CD8-positive, alpha-beta memory T cell (primary cell): ENCODE results near the gene HNRNPK. TPM values are rescaled to one million over a fixed set of nuclear protein-coding genes. Genes with fewer than 3 reads are reported as not detected.

ENCODE experiments used
- CTCF ChIA-PET: fragments of 350-600 bp; sonication (Branson Sonifier 250); formaldehyde crosslinking; loops from one replicate; lab custom pipeline; 2021; ENCODE audit warnings: antibody characterized with exemption; lab: Charles Lee
- POLR2A ChIA-PET: fragments of 350-600 bp; sonication (Branson Sonifier 250); formaldehyde crosslinking; loops from one replicate; lab custom pipeline; 2021; ENCODE audit warnings: antibody characterized with exemption; lab: Charles Lee
- DNase-seq, 5 donors: peaks; one replicate each; pipeline versions ENCODE4 v3.0.0 to v3.0.0-alpha.2; 2020 to 2022; ENCODE audit warnings: mixed read lengths in 1 of 5
- H3K27ac ChIP-seq: one replicate; pipeline ENCODE4 v1.7.0; 2013; ENCODE audit warnings: low read depth, mild to moderate bottlenecking, low read length, moderate library complexity
- H3K27me3 ChIP-seq: 2 replicates; pipeline ENCODE4 v1.7.0; 2013; ENCODE audit warnings: low read length, mild to moderate bottlenecking; ENCODE audit not compliant: insufficient read depth, poor library complexity, severe bottlenecking
- H3K36me3 ChIP-seq: 2 replicates; pipeline ENCODE4 v1.7.0; 2013; ENCODE audit warnings: mild to moderate bottlenecking, low read length, moderate library complexity; ENCODE audit not compliant: insufficient read depth
- H3K4me1 ChIP-seq: 2 replicates; pipeline ENCODE4 v1.7.0; 2013; ENCODE audit warnings: mild to moderate bottlenecking, low read length, moderate library complexity; ENCODE audit not compliant: insufficient read depth
- H3K4me3 ChIP-seq: 2 replicates; pipeline ENCODE4 v1.7.0; 2013; ENCODE audit warnings: mild to moderate bottlenecking, low read length
- H3K9me3 ChIP-seq: 2 replicates; pipeline ENCODE4 v1.7.0; 2013; ENCODE audit warnings: mild to moderate bottlenecking, low read length
- H3K27ac Mint-ChIP-seq, 8 donors: one replicate each; pipeline ENCODE4 v1.8.0; 2020 to 2021; ENCODE audit warnings: mixed read lengths in 8 of 8, mild to moderate bottlenecking in 6 of 8, inconsistent platforms in 3 of 8, moderate library complexity in 3 of 8
- H3K27me3 Mint-ChIP-seq, 2 donors: one replicate each; pipeline ENCODE4 v1.8.0; 2020 to 2021; ENCODE audit warnings: mixed read lengths in 2 of 2, mild to moderate bottlenecking in 1 of 2, moderate library complexity in 1 of 2
- H3K36me3 Mint-ChIP-seq, 3 donors: one replicate each; pipeline ENCODE4 v1.8.0; 2020 to 2021; ENCODE audit warnings: mixed read lengths in 3 of 3, inconsistent platforms in 1 of 3, mild to moderate bottlenecking in 1 of 3
- H3K4me1 Mint-ChIP-seq, 3 donors: one replicate each; pipeline ENCODE4 v1.8.0; 2020 to 2021; ENCODE audit warnings: mixed read lengths in 3 of 3, inconsistent platforms in 1 of 3, mild to moderate bottlenecking in 1 of 3
- H3K4me3 Mint-ChIP-seq, 7 donors: one replicate each; pipeline ENCODE4 v1.8.0; 2020 to 2021; ENCODE audit warnings: mixed read lengths in 7 of 7, mild to moderate bottlenecking in 6 of 7, moderate library complexity in 4 of 7, inconsistent platforms in 2 of 7
- H3K9me3 Mint-ChIP-seq, 5 donors: one replicate each; pipeline ENCODE4 v1.8.0; 2020 to 2022; ENCODE audit warnings: mixed read lengths in 5 of 5, mild to moderate bottlenecking in 3 of 5, moderate library complexity in 2 of 5, inconsistent platforms in 1 of 5
- polyA plus RNA-seq: library from polyadenylated mRNA; unstranded; fragments of 300-500 nt; fragmentation: Illumina TruSeq; gene quantifications from one replicate; pipeline ENCODE4 v1.2.3, GENCODE V29; 2021
- total RNA-seq, 2 experiments: library from RNA; stranded (reverse); gene quantifications; one replicate each; pipeline ENCODE4 v1.2.3, GENCODE V29; 2021

Gene HNRNPK
- total and polyA plus RNA-seq, 3 experiments from 2014 or later: 870 to 904 (median 884) TPM

DNA sequence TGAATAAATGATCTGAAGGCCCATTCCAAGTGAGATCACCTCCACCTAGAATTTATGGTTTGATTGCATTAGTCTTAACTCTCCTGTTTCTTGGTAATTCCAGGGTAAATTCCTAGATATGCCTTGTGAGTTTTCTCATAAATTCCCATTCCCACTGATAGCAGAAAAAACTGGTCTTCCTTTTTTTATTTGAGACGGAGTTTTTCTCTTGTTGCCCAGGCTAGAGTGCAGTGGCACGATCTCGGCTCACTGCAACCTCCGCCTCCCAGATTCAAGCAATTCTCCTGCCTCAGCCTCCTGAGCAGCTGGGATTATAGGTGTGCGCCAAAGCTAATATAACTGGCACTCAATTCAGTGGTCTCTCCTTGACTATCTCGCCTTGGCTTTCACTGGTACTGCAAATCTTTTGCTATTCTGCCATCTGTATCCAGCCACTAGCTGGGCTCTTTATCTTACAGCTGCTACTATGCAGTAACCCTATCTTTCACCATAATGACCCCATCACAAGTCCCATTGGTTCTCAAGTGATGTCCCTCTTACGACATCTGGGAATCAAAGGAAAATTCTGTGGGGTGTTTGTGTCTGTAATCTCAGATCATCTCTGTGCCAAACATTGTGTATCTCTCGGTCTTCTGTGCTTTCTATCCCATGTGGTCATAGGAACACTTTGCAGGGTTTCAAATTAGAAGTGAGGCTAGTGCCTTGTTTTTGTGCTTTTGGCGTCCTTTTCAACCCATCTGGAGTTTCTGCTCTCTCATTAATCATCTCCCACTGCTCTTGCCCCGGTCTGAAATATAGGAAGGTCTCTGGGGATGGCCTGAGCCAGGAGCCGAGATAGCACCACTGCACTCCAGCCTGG, 14.4 kb downstream of the HNRNPK start:
- DNase-seq: no peak
- Histone ChIP-seq H3K9me3 (no peaks in the 10 kb centered on the region), H3K27me3 (no peaks in the 10 kb centered on the region), H3K36me3 (peaks cover 30% of the 10 kb centered on the region), H3K4me1 (no peaks in the 10 kb centered on the region), H3K4me3 (no peak overlapping the region), H3K27ac (no peak overlapping the region)
- no peak overlapping the region for H3K4me3 Mint-ChIP-seq
- peaks cover 5 to 46% (median 12%) of the 10 kb centered on the region in 3 donors for H3K36me3 Mint-ChIP-seq
- no peaks in the 10 kb centered on the region for H3K27me3 Mint-ChIP-seq
- ChIA-PET CTCF (no interaction called here), POLR2A (no interaction called here)
- H3K4me1 Mint-ChIP-seq: peaks cover 11 to 19% (median 19%) of the 10 kb centered on the region in 3 donors
- H3K9me3 Mint-ChIP-seq: no peaks in the 10 kb centered on the region
- H3K27ac Mint-ChIP-seq: peak overlapping the region in 4 of 8 donors; percentile 22 to 38 (median 35)

- no peak overlapping the region for H3K27ac ChIP-seq
- peak overlapping the region in 5 of 8 donors; percentile 22 to 71 (median 37) for H3K27ac Mint-ChIP-seq
- CTCF ChIA-PET: no interaction called here
- no peaks in the 10 kb centered on the region for H3K27me3 ChIP-seq
- H3K27me3 Mint-ChIP-seq: no peaks in the 10 kb centered on the region
- peaks cover 5 to 39% (median 7%) of the 10 kb centered on the region in 3 donors for H3K36me3 Mint-ChIP-seq
- H3K36me3 ChIP-seq: peaks cover 24% of the 10 kb centered on the region
- H3K4me3 Mint-ChIP-seq: no peak overlapping the region
- H3K4me3 ChIP-seq: no peak overlapping the region
- no peaks in the 10 kb centered on the region for H3K4me1 ChIP-seq
- peaks cover 7 to 15% (median 13%) of the 10 kb centered on the region in 3 donors for H3K4me1 Mint-ChIP-seq
- no peaks in the 10 kb centered on the region for H3K9me3 ChIP-seq
- no peaks in the 10 kb centered on the region for H3K9me3 Mint-ChIP-seq
- POLR2A ChIA-PET: no interaction called here
- DNase-seq: no peak
Observed at GRCh38 chr9:83964973-83965349, 15.1 kb downstream of the HNRNPK start.

- Histone ChIP-seq H3K4me3 (no peak overlapping the region), H3K9me3 (no peaks in the 10 kb centered on the region), H3K27ac (no peak overlapping the region), H3K36me3 (peaks cover 4% of the 10 kb centered on the region), H3K4me1 (no peaks in the 10 kb centered on the region), H3K27me3 (no peaks in the 10 kb centered on the region)
- H3K27me3 Mint-ChIP-seq: no peaks in the 10 kb centered on the region
- no peaks in the 10 kb centered on the region for H3K9me3 Mint-ChIP-seq
- no peak overlapping the region for H3K4me3 Mint-ChIP-seq
- peak overlapping the region in 2 of 8 donors; percentile 38 to 47 for H3K27ac Mint-ChIP-seq
- ChIA-PET CTCF (interaction anchor here (1.1 to 1.4 kb wide), 2 partner anchors 8 to 19 kb away, joined by 3 to 4 read pairs; partner anchors contain the start of genes HNRNPK and RMI1), POLR2A (interaction anchor here (3.6 kb wide), 1 partner anchor 17 kb away, joined by 22 read pairs; the partner anchor contains the start of genes HNRNPK and RMI1)
- DNase-seq: no peak
- H3K4me1 Mint-ChIP-seq: peaks cover 4 to 8% (median 7%) of the 10 kb centered on the region in 3 donors
- H3K36me3 Mint-ChIP-seq: peaks cover 0 to 14% (median 2%) of the 10 kb centered on the region in 3 donors
Observed at GRCh38 chr9:83962165-83962564, 17.9 kb downstream of the HNRNPK start.

DNA sequence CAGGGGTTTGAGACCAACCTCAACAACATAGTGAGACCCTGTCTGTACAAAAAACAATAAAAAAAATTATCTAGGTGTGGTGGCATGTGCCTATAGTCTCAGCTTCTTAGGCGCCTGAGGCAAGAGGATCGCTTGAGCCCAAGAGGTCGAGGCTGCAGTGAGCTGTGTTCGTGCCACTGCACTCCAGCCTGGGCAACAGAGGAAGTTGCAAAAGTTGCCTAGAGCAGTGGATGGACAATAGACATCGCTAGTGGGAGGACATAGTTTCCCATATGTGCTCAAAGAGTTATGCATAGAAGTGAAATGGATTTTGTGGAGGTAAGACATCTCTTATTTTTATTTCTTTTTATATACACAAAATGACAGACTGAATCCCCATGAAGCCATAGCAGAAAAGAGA, 19.0 kb downstream of the HNRNPK start:
- Histone ChIP-seq H3K4me1 (no peaks in the 10 kb centered on the region), H3K9me3 (no peaks in the 10 kb centered on the region), H3K4me3 (no peak overlapping the region), H3K36me3 (no peaks in the 10 kb centered on the region), H3K27me3 (no peaks in the 10 kb centered on the region), H3K27ac (no peak overlapping the region)
- CTCF ChIA-PET: interaction anchor here (1.0 to 2.0 kb wide), 2 partner anchors 11 to 19 kb away, joined by 3 to 4 read pairs; partner anchors contain the start of genes HNRNPK and RMI1
- DNase-seq: no peak
- Mint-ChIP-seq H3K4me3 (no peak overlapping the region), H3K4me1 (peaks cover 12 to 17% (median 15%) of the 10 kb centered on the region in 3 donors), H3K36me3 (peaks cover 0 to 9% (median 3%) of the 10 kb centered on the region in 3 donors), H3K27me3 (no peaks in the 10 kb centered on the region), H3K27ac (peak overlapping the region in 1 of 8 donors; percentile 33), H3K9me3 (no peaks in the 10 kb centered on the region)
- POLR2A ChIA-PET: interaction anchor here (3.6 kb wide), 1 partner anchor 18 kb away, joined by 22 read pairs; the partner anchor contains the start of genes HNRNPK and RMI1

DNA sequence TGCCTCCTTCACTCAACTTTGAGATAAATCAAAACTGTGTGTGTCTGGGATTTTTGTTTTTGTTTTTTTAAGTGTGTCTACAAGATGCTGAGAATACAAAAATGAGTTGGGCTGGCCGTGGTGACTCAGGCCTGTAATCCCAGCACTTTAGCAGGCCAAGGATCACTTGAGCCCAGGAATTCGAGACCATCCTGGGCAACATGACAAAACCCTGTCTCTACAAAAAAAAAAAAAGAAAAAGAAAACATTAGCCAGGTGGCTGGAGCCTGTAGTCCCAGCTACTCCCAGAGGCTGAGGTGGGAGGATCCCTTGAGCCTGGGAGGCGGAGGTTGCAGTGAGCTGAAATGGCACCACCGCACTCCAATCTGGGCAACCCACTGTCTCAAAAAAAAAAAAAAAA, 21.0 kb downstream of the HNRNPK start:
- H3K9me3 Mint-ChIP-seq: no peaks in the 10 kb centered on the region
- peaks cover 0 to 10% (median 3%) of the 10 kb centered on the region in 3 donors for H3K36me3 Mint-ChIP-seq
- ChIA-PET POLR2A (interaction anchor here (1.1 kb wide), 1 partner anchor 9 kb away, joined by 7 read pairs; no protein-coding TSS in a partner anchor), CTCF (interaction anchor here (1.1 to 2.0 kb wide), 2 partner anchors 13 to 17 kb away, joined by 3 to 4 read pairs; no protein-coding TSS in a partner anchor)
- H3K4me1 ChIP-seq: peaks cover 12% of the 10 kb centered on the region
- H3K27me3 ChIP-seq: no peaks in the 10 kb centered on the region
- no peaks in the 10 kb centered on the region for H3K36me3 ChIP-seq
- H3K9me3 ChIP-seq: no peaks in the 10 kb centered on the region
- peaks cover 15 to 24% (median 20%) of the 10 kb centered on the region in 3 donors for H3K4me1 Mint-ChIP-seq
- no peak overlapping the region for H3K27ac ChIP-seq
- no peak for DNase-seq
- H3K27ac Mint-ChIP-seq: peak overlapping the region in 1 of 8 donors; percentile 66
- no peak overlapping the region for H3K4me3 ChIP-seq
- H3K27me3 Mint-ChIP-seq: no peaks in the 10 kb centered on the region
- peak overlapping the region in 1 of 7 donors; percentile 99 for H3K4me3 Mint-ChIP-seq

DNA sequence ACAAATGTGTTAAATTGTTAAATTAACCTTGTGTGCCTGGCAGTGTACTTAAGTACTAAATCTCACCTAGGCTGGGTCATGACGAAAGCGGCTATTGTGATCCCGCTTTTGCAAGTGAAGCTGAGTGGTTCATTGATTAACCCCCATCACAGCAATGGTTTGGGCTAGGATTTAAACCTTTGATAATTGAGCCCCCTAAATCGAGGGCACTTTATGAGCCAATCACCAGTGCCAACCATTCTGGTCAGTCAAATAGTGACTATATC, 22.8 kb downstream of the HNRNPK start:
- Mint-ChIP-seq H3K36me3 (peaks cover 0 to 11% (median 3%) of the 10 kb centered on the region in 3 donors), H3K27ac (peak overlapping the region; percentile 86 to 98 (median 94)), H3K4me3 (peak overlapping the region; percentile 97 to 99 (median 98)), H3K9me3 (no peaks in the 10 kb centered on the region), H3K27me3 (no peaks in the 10 kb centered on the region), H3K4me1 (peaks cover 15 to 25% (median 20%) of the 10 kb centered on the region in 3 donors)
- H3K27ac ChIP-seq: peak overlapping the region; percentile 73
- H3K9me3 ChIP-seq: no peaks in the 10 kb centered on the region
- no peaks in the 10 kb centered on the region for H3K27me3 ChIP-seq
- no peaks in the 10 kb centered on the region for H3K36me3 ChIP-seq
- CTCF ChIA-PET: no interaction called here
- peak overlapping the region; percentile 75 for H3K4me3 ChIP-seq
- POLR2A ChIA-PET: interaction anchor here (1.2 kb wide), 2 partner anchors 24 to 249 kb away, joined by 3 read pairs; partner anchors contain the start of genes RMI1 and UBQLN1
- H3K4me1 ChIP-seq: peaks cover 12% of the 10 kb centered on the region
- no peak for DNase-seq

DNA sequence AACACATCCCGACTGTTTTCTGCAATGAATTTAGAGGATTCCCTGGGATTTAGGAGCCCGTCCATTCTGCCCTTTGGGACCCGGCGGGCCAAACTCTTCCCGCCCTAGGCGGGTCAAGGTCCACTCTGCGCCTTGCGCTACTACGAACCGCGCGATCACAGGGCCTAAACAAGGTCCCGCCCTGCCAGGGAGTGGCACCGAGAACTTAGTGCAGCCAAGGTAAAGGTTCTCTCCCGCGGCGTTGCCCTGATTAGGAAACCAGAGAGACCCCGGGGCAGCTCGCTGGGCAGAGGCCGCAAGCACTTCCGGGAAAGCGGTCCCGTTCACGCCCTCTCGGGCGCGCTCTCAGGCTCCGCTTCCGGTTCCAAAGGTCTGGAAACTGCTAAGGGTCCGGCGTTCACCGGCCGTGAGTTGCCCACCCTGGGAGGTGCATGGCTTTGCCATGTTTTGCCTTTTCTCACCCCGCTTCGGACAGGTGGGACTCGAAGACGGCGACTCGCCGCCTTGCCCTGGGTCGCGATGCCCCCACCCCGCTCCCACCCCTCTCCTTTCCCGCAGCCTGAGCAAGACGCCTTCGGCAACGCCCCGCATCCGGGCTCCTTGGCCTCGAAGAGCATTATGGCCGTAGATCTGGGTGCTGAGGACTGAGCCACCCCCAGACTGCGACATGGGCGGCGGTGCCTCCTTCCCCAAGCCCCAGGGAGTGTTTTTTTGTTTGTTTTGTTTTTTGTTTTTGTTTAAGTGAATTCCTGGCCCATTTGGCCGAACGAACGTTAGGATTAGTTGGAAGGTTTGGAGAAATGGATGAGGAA, 23.4 kb downstream of the HNRNPK start:
- peak overlapping the region; percentile 73 for H3K27ac ChIP-seq
- peak overlapping the region; percentile 75 for H3K4me3 ChIP-seq
- Mint-ChIP-seq H3K4me1 (peaks cover 15 to 25% (median 20%) of the 10 kb centered on the region in 3 donors), H3K27ac (peak overlapping the region; percentile 86 to 98 (median 95)), H3K9me3 (no peaks in the 10 kb centered on the region), H3K36me3 (peaks cover 0 to 11% (median 3%) of the 10 kb centered on the region in 3 donors), H3K4me3 (peak overlapping the region; percentile 97 to 99 (median 98)), H3K27me3 (no peaks in the 10 kb centered on the region)
- ChIA-PET CTCF (no interaction called here), POLR2A (interaction anchor here (0.6 to 1.4 kb wide), 5 partner anchors 13 to 249 kb away, joined by 3 to 8 read pairs (median 3); partner anchors contain the start of genes HNRNPK, RMI1 and UBQLN1)
- DNase-seq: peak; percentile 50 to 76 (median 59)
- H3K9me3 ChIP-seq: no peaks in the 10 kb centered on the region
- H3K4me1 ChIP-seq: peaks cover 12% of the 10 kb centered on the region
- no peaks in the 10 kb centered on the region for H3K27me3 ChIP-seq
- no peaks in the 10 kb centered on the region for H3K36me3 ChIP-seq
